ENCODE results near the gene LPAR1. TPM values are rescaled to one million over a fixed set of nuclear protein-coding genes. Genes with fewer than 3 reads are reported as not detected.

Gene LPAR1
- total RNA-seq, 1 experiment from 2014 or later, result 0.21 TPM

- H3K27ac Mint-ChIP-seq (ENCODE audit: low read depth, unreplicated experiment), result no peak overlapping the region
- no peaks in the 10 kb centered on the region for H3K27me3 Mint-ChIP-seq (ENCODE audit: insufficient read depth, unreplicated experiment)
- no peaks in the 10 kb centered on the region for H3K36me3 Mint-ChIP-seq (ENCODE audit: insufficient read depth, unreplicated experiment)
- H3K9me3 Mint-ChIP-seq (ENCODE audit: unreplicated experiment), result no peaks in the 10 kb centered on the region
- no TSS peak for BruUV-seq (replicated peaks)
- intact Hi-C loops (cut with micrococcal nuclease), result no loop called here
- no peaks in the 10 kb centered on the region for H3K4me1 Mint-ChIP-seq (ENCODE audit: insufficient read depth, unreplicated experiment)
- ChIA-PET POLR2A (no interaction called here), CTCF (no interaction called here)
- no peak for DNase-seq (ENCODE audit: unreplicated experiment)
- TF ChIP-seq CTCF (IDR thresholded peaks at IDR 0.05; ENCODE audit: unreplicated experiment), result no peak
- no peak overlapping the region for H3K4me3 Mint-ChIP-seq (ENCODE audit: unreplicated experiment)
These were observed 139.4 kb downstream of the LPAR1 start for GRCh38 chr9:110898866-110899265.

GRCh38 chr9:110898358-110898757 is 139.9 kb downstream of the LPAR1 start:
- no peaks in the 10 kb centered on the region for H3K9me3 Mint-ChIP-seq (ENCODE audit: unreplicated experiment)
- no peaks in the 10 kb centered on the region for H3K4me1 Mint-ChIP-seq (ENCODE audit: insufficient read depth, unreplicated experiment)
- ChIA-PET CTCF (no interaction called here), POLR2A (interaction anchor here (0.6 kb wide), 1 partner anchor 80 kb away, joined by 3 read pairs; no protein-coding TSS in a partner anchor)
- no peaks in the 10 kb centered on the region for H3K36me3 Mint-ChIP-seq (ENCODE audit: insufficient read depth, unreplicated experiment)
- TF ChIP-seq CTCF (IDR thresholded peaks at IDR 0.05; ENCODE audit: unreplicated experiment), result no peak
- no peak for DNase-seq (ENCODE audit: unreplicated experiment)
- no peaks in the 10 kb centered on the region for H3K27me3 Mint-ChIP-seq (ENCODE audit: insufficient read depth, unreplicated experiment)
- H3K27ac Mint-ChIP-seq (ENCODE audit: low read depth, unreplicated experiment), result no peak overlapping the region
- no peak overlapping the region for H3K4me3 Mint-ChIP-seq (ENCODE audit: unreplicated experiment)
- intact Hi-C loops (cut with micrococcal nuclease), result no loop called here
- no TSS peak for BruUV-seq (replicated peaks)

GRCh38 chr9:110897943-110898342 is 140.3 kb downstream of the LPAR1 start:
- Mint-ChIP-seq H3K4me1 (ENCODE audit: insufficient read depth, unreplicated experiment) (no peaks in the 10 kb centered on the region), H3K9me3 (ENCODE audit: unreplicated experiment) (no peaks in the 10 kb centered on the region), H3K27me3 (ENCODE audit: insufficient read depth, unreplicated experiment) (no peaks in the 10 kb centered on the region), H3K27ac (ENCODE audit: low read depth, unreplicated experiment) (no peak overlapping the region), H3K4me3 (ENCODE audit: unreplicated experiment) (no peak overlapping the region), H3K36me3 (ENCODE audit: insufficient read depth, unreplicated experiment) (no peaks in the 10 kb centered on the region)
- no peak for TF ChIP-seq CTCF (IDR thresholded peaks at IDR 0.05; ENCODE audit: unreplicated experiment)
- BruUV-seq (replicated peaks), result no TSS peak
- DNase-seq (ENCODE audit: unreplicated experiment), result no peak
- ChIA-PET POLR2A (interaction anchor here (0.6 kb wide), 1 partner anchor 80 kb away, joined by 3 read pairs; no protein-coding TSS in a partner anchor), CTCF (no interaction called here)
- intact Hi-C loops (cut with micrococcal nuclease), result no loop called here

GRCh38 chr9:110895147-110895905 is 142.9 kb downstream of the LPAR1 start:
- Mint-ChIP-seq H3K4me3 (ENCODE audit: unreplicated experiment) (no peak overlapping the region), H3K9me3 (ENCODE audit: unreplicated experiment) (no peaks in the 10 kb centered on the region), H3K36me3 (ENCODE audit: insufficient read depth, unreplicated experiment) (no peaks in the 10 kb centered on the region), H3K27me3 (ENCODE audit: insufficient read depth, unreplicated experiment) (no peaks in the 10 kb centered on the region), H3K4me1 (ENCODE audit: insufficient read depth, unreplicated experiment) (no peaks in the 10 kb centered on the region), H3K27ac (ENCODE audit: low read depth, unreplicated experiment) (no peak overlapping the region)
- no peak for TF ChIP-seq CTCF (IDR thresholded peaks at IDR 0.05; ENCODE audit: unreplicated experiment)
- intact Hi-C loops (cut with micrococcal nuclease), result no loop called here
- ChIA-PET POLR2A (no interaction called here), CTCF (no interaction called here)
- no peak for DNase-seq (ENCODE audit: unreplicated experiment)
- no TSS peak for BruUV-seq (replicated peaks)
